SH-SY5Y (cell line): ENCODE data around the gene RUSC1.

Source experiments
- GATA2 ChIP-seq: IDR thresholded peaks from 2 replicates; pipeline ENCODE4 v1.6.1; 2011; ENCODE audit warnings: mild to moderate bottlenecking, low read depth, low read length
- GATA3 ChIP-seq: IDR thresholded peaks from 2 replicates; pipeline ENCODE4 v1.6.1; 2011; ENCODE audit warnings: low read depth, mild to moderate bottlenecking, low read length, moderate library complexity

RUSC1 gene

DNA sequence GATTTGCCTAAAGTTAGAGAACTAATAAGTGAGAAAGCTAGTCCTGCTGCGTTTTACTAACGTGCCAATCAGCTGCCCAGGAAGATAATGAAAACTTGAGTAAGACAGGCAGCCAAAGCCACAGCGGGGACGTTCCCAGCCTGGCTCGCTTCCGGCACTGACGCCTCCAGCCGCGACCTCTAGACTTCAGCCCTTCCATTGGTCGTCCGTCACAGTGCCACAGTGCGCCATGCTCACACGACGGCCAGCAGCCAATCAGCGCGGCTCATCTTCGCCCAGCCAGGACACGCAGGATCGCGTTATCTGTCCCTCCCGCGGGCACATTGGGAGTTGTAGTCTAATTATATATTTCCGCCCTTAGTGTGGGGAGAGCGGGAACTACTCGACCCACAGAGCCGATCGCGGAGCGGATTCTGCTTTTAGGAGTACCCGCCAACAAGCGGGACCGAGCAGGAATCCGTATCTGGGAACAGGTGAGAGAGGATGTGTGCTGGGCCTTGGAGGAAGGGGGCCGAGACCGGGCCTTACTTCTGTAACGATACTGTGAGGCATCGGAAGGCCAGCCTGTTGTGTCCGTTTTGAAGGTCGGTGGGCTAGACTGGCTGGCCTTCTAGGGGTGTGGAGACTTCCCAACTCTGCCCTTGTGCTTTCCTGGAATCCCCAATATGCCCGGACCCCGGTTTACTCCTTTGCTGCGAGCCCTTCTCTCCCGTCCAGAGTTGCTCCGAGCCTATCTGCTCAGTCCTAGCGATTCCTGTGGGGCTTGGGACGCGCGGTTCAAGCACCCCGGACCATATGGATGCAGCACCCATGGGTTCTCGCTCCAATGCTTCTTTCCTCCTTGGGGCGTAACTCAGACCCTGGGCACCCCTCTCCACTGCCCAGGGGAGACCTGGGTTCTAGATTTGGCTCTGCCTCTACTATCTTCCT lies 11.9 kb upstream of the RUSC1 start, which contains the start of gene FDPS:
FDPS (plus strand) TSS at position 374 of the 930 bp plus-strand sequence. CDS start 924 bp downstream, outside the sequence.
- TF ChIP-seq GATA2 (peak; percentile 90), GATA3 (no peak)

DNA sequence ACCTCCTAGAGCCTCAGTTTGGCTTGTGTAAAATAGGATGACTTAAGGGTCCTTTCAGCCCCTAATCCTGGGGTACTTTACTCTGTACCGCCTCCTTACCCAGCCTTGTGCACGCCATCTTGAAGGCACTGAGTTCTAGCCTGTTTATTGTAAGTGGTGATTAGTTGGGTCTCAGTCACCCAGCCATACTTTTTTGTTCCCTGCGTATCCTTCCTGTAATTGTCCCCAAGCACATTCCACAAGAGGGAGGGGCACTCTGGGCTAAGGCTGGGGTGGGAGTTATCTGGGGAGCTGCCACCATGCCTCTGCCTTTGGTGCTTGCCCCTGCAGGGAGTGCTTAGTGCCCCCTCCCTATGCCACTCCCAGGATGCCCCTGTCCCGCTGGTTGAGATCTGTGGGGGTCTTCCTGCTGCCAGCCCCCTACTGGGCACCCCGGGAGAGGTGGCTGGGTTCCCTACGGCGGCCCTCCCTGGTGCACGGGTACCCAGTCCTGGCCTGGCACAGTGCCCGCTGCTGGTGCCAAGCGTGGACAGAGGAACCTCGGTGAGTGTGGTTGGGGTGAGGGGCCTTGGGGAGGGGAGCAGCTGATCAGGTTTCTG lies 11.2 kb upstream of the RUSC1 start:
- TF ChIP-seq GATA2: no peak
- TF ChIP-seq GATA3: no peak

DNA sequence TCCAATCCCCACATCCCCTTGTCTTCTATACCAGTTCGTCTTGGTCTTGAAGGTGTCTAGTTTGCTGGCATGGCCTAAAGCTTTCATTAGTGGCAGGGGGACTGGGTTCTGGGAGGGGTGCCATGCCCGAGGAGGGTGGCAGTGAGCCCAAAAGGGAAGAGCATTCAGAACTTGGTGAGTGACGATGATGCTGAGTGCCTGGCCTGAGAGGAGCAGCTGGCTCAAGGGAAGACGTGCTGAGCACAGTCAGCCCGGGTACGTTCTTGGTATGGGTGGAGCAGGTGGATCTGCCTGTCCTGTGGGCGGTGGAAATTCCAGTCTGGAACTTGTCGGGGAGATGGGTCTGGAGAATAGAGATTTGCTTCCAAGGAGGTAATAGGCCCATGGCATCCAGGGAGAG lies 7.4 kb upstream of the RUSC1 start:
- TF ChIP-seq GATA3 (no peak), GATA2 (no peak)

DNA sequence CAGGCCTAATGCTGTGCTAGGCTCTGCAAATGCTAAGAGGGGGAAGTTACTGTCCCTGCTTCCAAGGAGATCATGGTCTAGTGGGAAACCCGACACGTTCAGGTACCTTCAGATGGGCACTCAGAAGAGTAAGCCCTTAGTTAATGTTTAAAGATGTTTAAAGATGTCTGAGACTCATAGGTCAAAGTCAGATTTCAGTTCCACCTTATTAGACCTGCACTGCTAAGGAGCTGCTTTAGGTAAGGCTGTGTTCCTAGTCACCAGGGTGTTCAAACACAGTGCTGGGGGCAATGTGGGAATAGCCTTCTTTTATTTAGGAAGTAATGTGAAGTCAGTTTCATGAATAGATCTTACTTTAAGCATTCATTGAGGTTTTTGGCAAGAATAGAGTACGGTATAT lies 3.8 kb upstream of the RUSC1 start:
- TF ChIP-seq GATA3: no peak
- TF ChIP-seq GATA2: no peak

DNA sequence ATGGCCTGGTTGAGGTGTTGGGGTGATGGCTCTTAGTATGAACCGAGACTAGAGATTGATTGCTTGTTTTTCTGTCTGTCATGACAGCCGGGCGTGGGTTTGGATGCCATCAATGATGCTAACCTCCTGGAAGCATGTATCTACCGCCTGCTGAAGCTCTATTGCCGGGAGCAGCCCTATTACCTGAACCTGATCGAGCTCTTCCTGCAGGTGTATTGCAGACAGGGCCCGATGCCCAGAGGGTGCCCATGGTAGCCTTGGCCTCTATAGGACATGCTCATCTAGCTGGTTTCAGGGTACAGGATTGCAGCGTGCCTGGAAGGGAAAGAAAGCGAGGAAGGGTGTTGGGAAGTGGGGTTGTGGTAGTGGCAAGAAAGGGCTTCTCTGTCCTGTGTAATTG lies 2.6 kb upstream of the RUSC1 start:
- TF ChIP-seq GATA3 (no peak), GATA2 (no peak)

DNA sequence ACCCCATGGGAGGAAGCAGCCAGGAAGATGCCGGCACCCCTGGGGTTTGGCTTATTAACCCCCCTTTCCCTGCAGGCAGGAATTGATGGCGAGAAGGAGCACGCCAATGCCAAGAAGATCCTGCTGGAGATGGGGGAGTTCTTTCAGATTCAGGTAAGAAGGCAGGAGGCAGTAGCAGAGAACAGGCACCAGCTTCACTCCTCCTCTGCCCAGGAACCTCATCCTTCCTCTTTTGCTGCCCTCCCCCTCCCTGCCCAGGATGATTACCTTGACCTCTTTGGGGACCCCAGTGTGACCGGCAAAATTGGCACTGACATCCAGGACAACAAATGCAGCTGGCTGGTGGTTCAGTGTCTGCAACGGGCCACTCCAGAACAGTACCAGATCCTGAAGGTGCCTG lies 1.2 kb upstream of the RUSC1 start:
- TF ChIP-seq GATA3 (no peak), GATA2 (no peak)

DNA sequence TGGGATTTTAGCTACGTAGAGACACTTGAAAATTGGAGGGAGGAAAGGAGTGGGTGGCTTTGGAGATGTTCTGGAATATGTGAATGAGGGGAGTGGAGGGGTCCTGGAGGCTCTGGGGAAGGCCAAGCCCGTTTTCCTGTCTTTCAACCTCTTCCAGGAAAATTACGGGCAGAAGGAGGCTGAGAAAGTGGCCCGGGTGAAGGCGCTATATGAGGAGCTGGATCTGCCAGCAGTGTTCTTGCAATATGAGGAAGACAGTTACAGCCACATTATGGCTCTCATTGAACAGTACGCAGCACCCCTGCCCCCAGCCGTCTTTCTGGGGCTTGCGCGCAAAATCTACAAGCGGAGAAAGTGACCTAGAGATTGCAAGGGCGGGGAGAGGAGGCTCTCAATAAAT lies 442 bp upstream of the RUSC1 start:
- no peak for TF ChIP-seq GATA3
- TF ChIP-seq GATA2: no peak

DNA sequence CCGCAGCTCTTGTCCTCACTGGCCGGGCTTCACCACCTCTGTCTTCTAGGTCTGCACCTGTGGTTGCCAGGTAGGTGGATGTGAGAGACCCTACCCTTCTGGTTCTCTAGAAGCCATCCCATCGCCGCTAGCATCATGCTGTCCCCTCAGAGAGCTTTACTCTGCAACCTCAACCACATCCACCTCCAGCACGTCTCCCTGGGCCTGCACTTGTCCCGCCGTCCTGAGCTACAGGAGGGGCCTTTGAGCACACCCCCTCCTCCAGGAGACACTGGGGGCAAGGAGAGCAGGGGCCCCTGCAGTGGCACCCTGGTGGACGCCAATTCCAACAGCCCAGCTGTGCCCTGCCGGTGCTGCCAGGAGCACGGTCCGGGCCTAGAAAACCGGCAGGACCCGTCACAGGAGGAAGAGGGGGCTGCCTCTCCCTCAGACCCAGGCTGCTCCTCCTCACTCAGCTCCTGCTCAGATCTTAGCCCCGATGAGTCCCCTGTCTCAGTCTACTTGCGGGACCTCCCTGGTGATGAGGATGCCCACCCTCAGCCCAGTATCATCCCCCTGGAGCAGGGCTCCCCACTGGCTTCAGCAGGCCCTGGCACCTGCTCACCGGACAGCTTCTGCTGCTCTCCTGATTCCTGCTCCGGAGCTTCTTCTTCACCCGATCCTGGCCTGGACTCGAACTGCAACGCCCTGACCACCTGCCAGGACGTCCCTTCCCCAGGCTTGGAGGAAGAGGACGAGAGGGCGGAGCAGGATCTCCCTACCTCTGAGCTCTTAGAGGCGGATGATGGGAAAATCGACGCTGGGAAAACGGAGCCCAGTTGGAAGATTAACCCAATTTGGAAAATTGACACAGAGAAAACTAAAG lies 1.2 kb downstream of the RUSC1 start:
- TF ChIP-seq GATA3 (no peak), GATA2 (no peak)

DNA sequence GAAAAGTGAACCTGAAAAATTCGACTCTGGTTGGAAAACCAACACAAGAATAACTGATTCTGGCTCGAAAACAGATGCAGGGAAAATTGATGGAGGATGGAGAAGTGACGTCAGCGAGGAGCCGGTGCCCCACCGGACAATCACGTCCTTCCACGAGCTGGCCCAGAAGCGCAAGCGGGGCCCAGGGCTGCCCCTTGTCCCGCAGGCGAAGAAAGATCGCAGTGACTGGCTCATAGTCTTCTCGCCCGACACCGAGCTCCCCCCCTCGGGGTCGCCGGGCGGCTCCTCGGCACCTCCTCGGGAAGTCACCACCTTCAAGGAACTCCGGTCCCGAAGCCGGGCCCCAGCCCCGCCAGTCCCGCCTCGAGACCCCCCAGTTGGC lies 1.9 kb downstream of the RUSC1 start:
- TF ChIP-seq GATA2 (no peak), GATA3 (no peak)

DNA sequence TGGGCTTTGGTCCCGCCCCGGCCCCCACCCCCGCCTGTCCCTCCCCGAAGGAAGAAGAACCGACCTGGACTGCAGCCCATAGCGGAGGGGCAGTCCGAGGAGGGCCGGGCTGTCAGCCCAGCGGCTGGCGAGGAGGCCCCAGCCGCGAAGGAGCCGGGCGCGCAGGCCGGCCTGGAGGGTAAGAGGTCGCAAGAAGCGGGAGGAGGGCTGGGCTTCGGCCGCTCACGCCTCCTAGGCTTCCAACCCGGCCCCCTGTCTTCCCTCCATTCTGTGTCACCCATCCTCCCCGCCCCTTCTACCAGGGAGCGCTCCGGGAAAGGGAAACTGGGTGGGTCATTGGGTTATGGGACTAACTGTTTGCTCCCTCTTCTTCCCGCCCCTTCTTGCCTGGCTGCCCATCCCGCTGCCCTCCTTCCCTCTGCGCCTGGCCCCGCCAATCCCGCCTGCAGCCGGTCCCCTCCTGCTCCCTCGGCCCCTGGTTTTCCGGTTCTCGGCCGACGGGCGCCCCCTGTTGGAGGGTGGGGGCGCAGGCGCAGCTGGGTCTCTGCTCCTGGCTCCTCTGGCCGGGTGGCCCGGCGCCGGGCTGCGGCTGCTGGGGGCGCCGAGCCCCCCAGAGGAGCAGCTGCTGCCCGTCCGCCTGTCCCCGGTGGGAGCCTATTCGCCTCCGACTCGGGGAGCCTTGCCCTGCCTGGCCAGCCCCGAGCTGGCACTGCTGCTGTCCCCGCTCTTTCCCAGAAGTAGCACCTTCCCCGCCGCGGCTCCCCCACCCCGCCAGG lies 2.4 kb downstream of the RUSC1 start:
- TF ChIP-seq GATA2: no peak
- TF ChIP-seq GATA3: no peak

DNA sequence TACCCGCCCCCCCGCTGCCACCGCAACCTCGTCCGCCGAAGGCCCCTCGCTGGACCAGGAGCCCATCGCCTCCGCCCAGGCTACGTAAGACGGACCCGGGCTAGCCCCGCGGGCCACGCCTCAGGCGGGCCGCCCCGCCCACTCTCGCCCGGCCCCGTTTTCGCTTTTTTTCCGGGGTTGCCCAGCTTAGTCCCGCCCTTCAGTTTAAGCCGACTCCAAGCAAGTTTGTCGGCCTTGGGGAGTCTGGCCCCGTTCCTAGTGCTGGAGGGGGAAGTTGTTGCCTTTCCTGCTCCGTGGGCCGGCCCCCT lies 3.0 kb downstream of the RUSC1 start:
- TF ChIP-seq GATA2 (no peak), GATA3 (no peak)

DNA sequence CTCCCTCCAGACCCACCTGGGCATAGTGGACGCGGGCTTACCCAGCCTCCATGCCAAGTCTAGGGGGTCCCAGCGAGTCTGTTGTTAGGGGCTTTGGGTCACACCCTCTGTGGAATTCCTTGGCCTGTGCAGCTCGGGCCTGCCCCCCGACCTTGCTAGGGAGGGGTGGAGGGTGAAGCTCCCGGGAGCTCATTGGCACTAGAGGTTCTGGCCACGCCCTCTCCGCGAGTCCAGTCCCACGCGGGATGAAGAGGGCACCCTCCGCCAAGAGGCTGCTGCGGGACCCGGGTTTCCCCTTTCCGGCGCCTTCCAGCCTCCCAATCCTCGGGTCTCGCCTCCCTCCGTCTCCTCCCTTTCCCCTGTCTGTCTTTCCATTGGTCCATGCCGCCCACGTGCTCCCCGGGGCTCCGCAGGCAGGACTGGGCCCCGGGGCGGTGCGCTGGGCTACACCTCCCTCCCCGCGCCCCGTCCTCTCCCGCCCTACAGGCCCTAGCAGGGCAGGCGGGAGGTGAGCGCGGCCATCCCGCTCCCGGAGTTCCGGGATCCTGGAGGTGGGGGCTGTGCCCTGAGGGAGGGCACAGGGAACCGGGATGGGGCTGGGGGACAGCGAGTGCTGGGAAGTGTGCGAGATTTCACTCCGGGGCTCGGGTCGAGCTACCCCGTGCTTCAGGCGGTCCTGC lies 3.5 kb downstream of the RUSC1 start:
- TF ChIP-seq GATA2 (no peak), GATA3 (no peak)

DNA sequence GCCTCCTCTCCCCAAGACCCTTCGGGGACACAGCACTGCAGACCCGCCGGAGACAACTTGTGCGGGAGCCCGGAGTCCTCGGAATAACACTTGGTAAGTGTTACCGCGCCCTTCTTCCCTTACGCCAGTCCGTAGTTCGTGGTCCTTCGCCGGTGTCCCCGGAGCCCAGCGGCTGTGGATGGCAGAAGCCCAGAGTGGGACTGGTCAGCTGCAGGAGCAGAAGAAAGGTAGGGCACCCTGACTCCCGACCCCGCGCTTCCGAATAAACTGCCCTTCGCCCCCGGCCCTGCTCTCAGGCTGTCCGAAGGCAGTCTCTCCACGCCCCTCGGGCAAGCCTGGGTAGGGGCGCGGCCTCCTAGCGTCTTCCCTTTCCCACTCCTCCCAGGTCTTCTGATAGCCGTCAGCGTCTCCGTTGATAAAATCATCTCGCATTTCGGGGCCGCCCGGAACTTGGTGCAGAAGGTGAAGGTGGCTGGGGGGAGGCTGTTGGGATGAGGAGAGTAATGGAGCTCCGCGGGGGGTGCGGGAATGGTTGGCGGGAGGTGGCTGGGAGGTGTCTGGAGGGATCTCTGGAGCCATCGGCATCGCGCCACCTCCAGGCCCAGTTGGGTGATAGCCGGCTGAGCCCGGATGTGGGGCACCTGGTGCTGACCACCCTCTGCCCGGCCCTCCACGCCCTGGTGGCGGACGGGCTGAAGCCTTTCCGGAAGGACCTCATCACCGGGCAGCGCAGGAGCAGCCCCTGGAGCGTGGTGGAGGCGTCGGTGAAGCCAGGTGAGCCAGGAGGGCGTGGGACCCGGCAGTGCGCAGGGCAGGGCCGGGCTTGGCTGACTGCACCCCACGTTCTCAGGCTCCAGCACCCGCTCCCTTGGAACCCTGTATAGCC lies 4.3 kb downstream of the RUSC1 start:
- TF ChIP-seq GATA3 (no peak), GATA2 (0 out of 2 replicates have a peak, but pooled peaks have one; percentile 8)
